Lung (tissue), 12 donors: ENCODE data around the gene RGPD8. TPM values are rescaled to one million over a fixed set of nuclear protein-coding genes. Genes with fewer than 3 reads are reported as not detected.
"Not testable (repeated sequence)": the region's sequence is repeated elsewhere in the genome, so short reads cannot be mapped to it uniquely, and the experiment has no call there.

ENCODE experiments used
- ATAC-seq: fragments of 200-7000 bp; cut with Tn5 transposase; one replicate; pipeline ENCODE4 v1.9.1; 2020; ENCODE audit warnings: moderate number of reproducible peaks; ENCODE audit not compliant: insufficient read depth, low FRiP score
- DNase-seq, 3 donors: peaks; one replicate each; pipeline ENCODE4 v3.0.0-alpha.2; 2013 to 2017
- H3K27ac ChIP-seq, 2 donors: one replicate each; pipeline ENCODE4 v1.5.1; 2013; ENCODE audit warnings: mild to moderate bottlenecking in 2 of 2, moderate library complexity in 2 of 2, control low read depth in 1 of 2, inconsistent platforms in 1 of 2, low read depth in 1 of 2, low read length in 1 of 2
- H3K27me3 ChIP-seq, 3 donors: one replicate each; pipeline ENCODE4 v1.5.1; 2013; ENCODE audit warnings: low read length in 2 of 3; ENCODE audit not compliant: control insufficient read depth in 3 of 3, insufficient read depth in 3 of 3
- H3K36me3 ChIP-seq, 4 donors: one replicate each; pipeline ENCODE4 v1.5.1; 2013; ENCODE audit warnings: low read length in 4 of 4, mild to moderate bottlenecking in 1 of 4, moderate library complexity in 1 of 4; ENCODE audit not compliant: control insufficient read depth in 4 of 4, insufficient read depth in 4 of 4
- H3K4me1 ChIP-seq, 5 donors: one replicate each; pipeline ENCODE4 v1.5.1; 2013; ENCODE audit warnings: low read length in 5 of 5, mild to moderate bottlenecking in 2 of 5, moderate library complexity in 1 of 5; ENCODE audit not compliant: control insufficient read depth in 5 of 5, insufficient read depth in 5 of 5
- H3K4me3 ChIP-seq: one replicate; pipeline ENCODE4 v1.5.1; 2013; ENCODE audit warnings: mild to moderate bottlenecking, control low read depth, moderate library complexity
- H3K9ac ChIP-seq, 2 donors: one replicate each; pipeline ENCODE4 v1.5.1; 2013; ENCODE audit warnings: low read length in 2 of 2, control low read depth in 1 of 2; ENCODE audit not compliant: insufficient read depth in 1 of 2
- H3K9me3 ChIP-seq, 4 donors: one replicate each; pipeline ENCODE4 v1.5.1; 2013; ENCODE audit warnings: low read length in 3 of 4, mild to moderate bottlenecking in 1 of 4, moderate library complexity in 1 of 4; ENCODE audit not compliant: control insufficient read depth in 4 of 4, insufficient read depth in 3 of 4
- CTCF ChIP-seq: IDR thresholded peaks from 2 replicates; pipeline ENCODE4 v1.5.1; 2012; ENCODE audit warnings: mild to moderate bottlenecking; ENCODE audit errors: control extremely low read depth, extremely low read depth
- WGBS, 2 donors: extraction: QIAGEN DNeasy Blood & Tissue Kit; methylation state at CpG; one replicate each; pipeline ENCODE4 v1.1.7; 2013; 5-methylcytosine and 5-hydroxymethylcytosine counted together
- polyA plus RNA-seq, 2 donors: library from polyadenylated mRNA; stranded (reverse); fragments of 200-250 nt; gene quantifications; one replicate each; pipeline ENCODE4 v1.2.1, GENCODE V29; 2013
- total RNA-seq, 2 donors: library from RNA; depleted of rRNA in 1 of 2; stranded (reverse); fragments of >200 nt in 1 of 2; gene quantifications; one replicate each; pipeline ENCODE4 v1.2.1, GENCODE V29; 2014 to 2021
- donor health status: control.
- donor health status: control.
- donor health status: Bipolar disorder and iron deficiency.
- donor health status: healthy.
- donor health status: DM: yes; HTN: yes; CAD: no.

RGPD8 gene
- total and polyA plus RNA-seq, 4 donors: 0.81 to 51.1 (median 6.1) TPM

GRCh38 chr2:112454586-112454985 lies 21.1 kb upstream of the RGPD8 start:
- Histone ChIP-seq H3K36me3 (no peaks in the 10 kb centered on the region), H3K27ac (no peak overlapping the region), H3K27me3 (no peaks in the 10 kb centered on the region), H3K4me3 (no peak overlapping the region), H3K4me1 (no peaks in the 10 kb centered on the region), H3K9me3 (peaks cover 0 to 4% (median under 1%) of the 10 kb centered on the region in 4 donors), H3K9ac (no peak overlapping the region)
- ATAC-seq: no peak
- DNase-seq: no peak
- TF ChIP-seq CTCF: no peak

GRCh38 chr2:112451317-112451716 lies 17.9 kb upstream of the RGPD8 start:
- H3K27ac ChIP-seq: no peak overlapping the region
- DNase-seq (no peak), ATAC-seq (no peak)
- no peak overlapping the region for H3K9ac ChIP-seq
- H3K4me3 ChIP-seq: no peak overlapping the region
- H3K36me3 ChIP-seq: no peaks in the 10 kb centered on the region
- peaks cover 0 to 4% (median 1%) of the 10 kb centered on the region in 4 donors for H3K9me3 ChIP-seq
- WGBS, 2 donors: 94 to 100% methylated on average over 1 of the region's 1 CpG
- TF ChIP-seq CTCF: no peak
- H3K27me3 ChIP-seq: no peaks in the 10 kb centered on the region
- H3K4me1 ChIP-seq: no peaks in the 10 kb centered on the region

DNA sequence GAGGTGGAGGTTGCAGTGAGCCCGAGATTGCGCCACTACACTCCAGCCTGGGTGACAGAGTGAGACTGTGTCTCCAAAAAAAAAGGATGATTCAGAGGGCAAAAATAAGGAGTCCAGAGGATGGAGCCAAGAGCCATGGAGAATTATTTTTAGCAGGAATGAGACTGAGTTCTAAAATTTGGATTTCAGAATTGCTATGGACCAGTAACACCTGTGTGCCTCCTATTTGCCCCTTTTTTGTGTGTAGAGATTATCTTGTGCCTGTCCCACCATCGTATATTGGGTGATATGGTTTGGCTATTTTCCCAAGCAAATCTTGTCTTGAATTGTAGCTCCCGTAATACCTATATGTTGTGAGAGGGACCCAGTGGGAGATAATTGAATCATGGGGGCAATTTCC lies 16.4 kb upstream of the RGPD8 start:
- H3K27ac ChIP-seq: no peak overlapping the region

GRCh38 chr2:112444256-112444655 lies 10.8 kb upstream of the RGPD8 start:
- H3K4me3 ChIP-seq, ATAC-seq, H3K4me1 ChIP-seq, H3K9ac ChIP-seq, H3K9me3 ChIP-seq, H3K36me3 ChIP-seq, H3K27ac ChIP-seq, DNase-seq, H3K27me3 ChIP-seq: not testable (repeated sequence)
- WGBS, 2 donors: 100% methylated on average over 1 of the region's 1 CpG; no CpG with 5 or more reads in 1 of the 2 donors

More for the DNA sequence above, 16.4 kb upstream of the RGPD8 start:
- 95 to 97% methylated on average over 4 of the region's 4 CpGs for WGBS, 2 donors
- no peaks in the 10 kb centered on the region for H3K4me1 ChIP-seq
- DNase-seq (no peak), ATAC-seq (no peak)
- peaks cover 0 to 4% (median 1%) of the 10 kb centered on the region in 4 donors for H3K9me3 ChIP-seq
- TF ChIP-seq CTCF: no peak
- H3K27me3 ChIP-seq: no peaks in the 10 kb centered on the region
- H3K9ac ChIP-seq: no peak overlapping the region
- no peaks in the 10 kb centered on the region for H3K36me3 ChIP-seq
- no peak overlapping the region for H3K4me3 ChIP-seq

DNA sequence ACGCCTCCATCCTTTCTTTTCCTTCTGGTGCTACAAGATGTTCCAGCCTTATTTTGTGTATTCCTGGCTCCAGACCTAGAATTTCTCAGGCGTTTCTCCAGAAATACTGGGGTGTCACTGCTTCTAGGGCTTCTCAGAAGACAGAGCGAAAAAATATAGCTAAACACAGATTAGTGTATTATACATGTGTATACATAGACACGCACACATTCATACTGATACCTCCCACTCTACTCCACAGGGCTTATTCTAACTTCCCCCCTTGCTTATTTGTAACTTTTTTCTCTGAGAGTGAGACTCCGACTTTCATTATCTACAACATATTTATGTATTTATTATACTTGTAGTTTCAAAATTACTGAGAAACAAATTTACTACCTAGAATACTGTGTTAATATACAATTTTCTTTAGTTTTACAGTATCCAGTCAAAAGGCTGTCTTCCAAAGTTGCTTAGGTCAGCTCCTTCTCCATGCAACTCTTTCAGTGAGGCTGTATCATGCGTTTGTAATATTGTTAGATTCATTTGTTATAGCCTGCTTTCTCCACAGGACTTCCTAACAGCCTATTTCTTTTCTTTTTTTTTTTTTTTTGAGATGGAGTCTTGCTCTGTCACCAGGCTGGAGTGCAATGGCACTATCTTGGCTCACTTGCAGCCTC lies 5.3 kb upstream of the RGPD8 start:
- ATAC-seq, DNase-seq, H3K4me1 ChIP-seq, H3K9me3 ChIP-seq, H3K36me3 ChIP-seq, H3K27ac ChIP-seq, H3K9ac ChIP-seq, H3K4me3 ChIP-seq, H3K27me3 ChIP-seq: not testable (repeated sequence)
- 84 to 91% methylated on average over 6 of the region's 6 CpGs for WGBS, 2 donors

DNA sequence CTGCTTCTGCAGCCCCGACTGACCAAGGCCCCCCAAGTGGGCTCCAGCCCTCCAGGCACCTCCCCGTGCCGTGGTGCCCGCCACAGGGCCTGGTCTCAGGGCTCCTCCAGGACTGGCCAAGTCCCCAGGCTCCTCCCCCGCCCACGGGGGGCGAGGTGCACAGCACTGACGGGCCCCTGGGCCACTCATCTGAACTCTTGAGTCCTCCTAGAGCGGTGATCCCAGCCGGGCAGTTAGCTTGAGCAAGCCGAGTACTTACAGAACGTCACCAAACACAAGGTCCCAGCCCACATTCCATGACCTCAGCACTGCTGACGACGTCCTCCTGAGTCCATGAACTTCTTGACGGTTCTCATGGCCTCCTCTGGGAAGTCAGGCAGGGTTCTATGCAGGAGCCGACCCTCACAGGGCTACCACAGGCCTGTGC lies 4.0 kb upstream of the RGPD8 start:
- not testable (repeated sequence) for ATAC-seq, DNase-seq, H3K4me1 ChIP-seq, H3K9me3 ChIP-seq, H3K4me3 ChIP-seq, H3K36me3 ChIP-seq, H3K9ac ChIP-seq, H3K27me3 ChIP-seq, H3K27ac ChIP-seq
- 74 to 88% methylated on average over 16 of the region's 16 CpGs for WGBS, 2 donors
